Activated T-helper 1 cell treated with Interleukin-2 at 50 U/mL for 16 hours (primary cell): ENCODE results near the gene SLC25A44.
A peak's percentile ranks its signal among the peaks of the same experiment; 100 is the strongest.

Experiments used
- DNase-seq: peaks from one replicate; pipeline ENCODE4 v3.0.0-alpha.2; 2020; ENCODE audit warnings: low read depth

Gene SLC25A44

GRCh38 chr1:156241311-156241811, 47.5 kb downstream of the SLC25A44 start:
- no peak for DNase-seq

- no peak for DNase-seq
These were observed 48.0 kb downstream of the SLC25A44 start, which contains the start of gene BGLAP for GRCh38 chr1:156241926-156242325. Gene BGLAP, plus strand, starts transcription at chr1:156242184. Its CDS starts 48 bp downstream, at chr1:156242232.

- DNase-seq, result no peak
These were observed 48.8 kb downstream of the SLC25A44 start for GRCh38 chr1:156242738-156243137.

GRCh38 chr1:156244126-156244525, 50.2 kb downstream of the SLC25A44 start:
- no peak for DNase-seq

- DNase-seq, result no peak
These were observed 50.8 kb downstream of the SLC25A44 start for GRCh38 chr1:156244712-156245111.

- DNase-seq, result peak; percentile 23
These were observed 51.7 kb downstream of the SLC25A44 start for GRCh38 chr1:156245451-156246232.

- DNase-seq, result no peak
These were observed 52.4 kb downstream of the SLC25A44 start for GRCh38 chr1:156246241-156246780.

- DNase-seq, result no peak
These were observed 53.0 kb downstream of the SLC25A44 start for GRCh38 chr1:156246781-156247459.

GRCh38 chr1:156247460-156248322, 53.8 kb downstream of the SLC25A44 start, which contains the start of gene PAQR6:
Gene PAQR6, minus strand, starts transcription at chr1:156248056. Its CDS starts 1,325 bp downstream, at chr1:156246731.
- DNase-seq, result no peak

- DNase-seq, result no peak
These were observed 54.4 kb downstream of the SLC25A44 start for GRCh38 chr1:156248323-156248683.

GRCh38 chr1:156249593-156249992, 55.7 kb downstream of the SLC25A44 start:
- no peak for DNase-seq

GRCh38 chr1:156251527-156251926, 57.6 kb downstream of the SLC25A44 start:
- DNase-seq, result no peak

GRCh38 chr1:156253634-156254033, 59.7 kb downstream of the SLC25A44 start:
- no peak for DNase-seq

GRCh38 chr1:156257711-156258110, 63.8 kb downstream of the SLC25A44 start:
- no peak for DNase-seq

GRCh38 chr1:156258859-156259258, 65.0 kb downstream of the SLC25A44 start:
- DNase-seq, result no peak

GRCh38 chr1:156259805-156260204, 65.9 kb downstream of the SLC25A44 start:
- no peak for DNase-seq

- no peak for DNase-seq
These were observed 67.0 kb downstream of the SLC25A44 start for GRCh38 chr1:156260896-156261295.
